GM18517 (cell line): ENCODE measurements around the gene JPT2.
"Not testable (repeated sequence)": the region's sequence is repeated elsewhere in the genome, so short reads cannot be mapped to it uniquely, and the experiment has no call there.

Source experiments
- ATAC-seq: cut with Tn5 transposase; IDR thresholded peaks from one replicate; pipeline ENCODE4 v1.9.1; 2021; ENCODE audit warnings: mild to moderate bottlenecking, moderate library complexity; ENCODE audit not compliant: unreplicated experiment

The JPT2 gene

GRCh38 chr16:1673424-1674151 lies 4.5 kb upstream of the JPT2 start:
- ATAC-seq: no peak

- ATAC-seq: no peak
These were observed 3.8 kb upstream of the JPT2 start for GRCh38 chr16:1674306-1674705.

GRCh38 chr16:1674751-1675664 lies 3.1 kb upstream of the JPT2 start:
- no peak for ATAC-seq

GRCh38 chr16:1676661-1677060 lies 1.4 kb upstream of the JPT2 start:
- ATAC-seq: no peak

GRCh38 chr16:1677339-1677738 lies 740 bp upstream of the JPT2 start:
- no peak for ATAC-seq

- peak; percentile 5 for ATAC-seq
These were observed 520 bp downstream of the JPT2 start for GRCh38 chr16:1678500-1679098.

- ATAC-seq: no peak
These were observed 2.3 kb downstream of the JPT2 start for GRCh38 chr16:1680361-1680760.

- no peak for ATAC-seq
These were observed 3.0 kb downstream of the JPT2 start for GRCh38 chr16:1681032-1681431.

- no peak for ATAC-seq
These were observed 9.6 kb downstream of the JPT2 start for GRCh38 chr16:1687427-1688316.

GRCh38 chr16:1688807-1689560 lies 10.9 kb downstream of the JPT2 start:
- no peak for ATAC-seq

- ATAC-seq: no peak
These were observed 11.8 kb downstream of the JPT2 start for GRCh38 chr16:1689853-1690252.

- ATAC-seq: no peak
These were observed 12.7 kb downstream of the JPT2 start for GRCh38 chr16:1690810-1691209.

- ATAC-seq: no peak
These were observed 13.2 kb downstream of the JPT2 start for GRCh38 chr16:1691276-1691675.

GRCh38 chr16:1691956-1692355 lies 13.9 kb downstream of the JPT2 start:
- no peak for ATAC-seq

GRCh38 chr16:1696863-1697262 lies 18.8 kb downstream of the JPT2 start:
- ATAC-seq: no peak

- no peak for ATAC-seq
These were observed 20.6 kb downstream of the JPT2 start for GRCh38 chr16:1698680-1699079.

GRCh38 chr16:1700246-1700645 lies 22.2 kb downstream of the JPT2 start:
- ATAC-seq: no peak

- no peak for ATAC-seq
These were observed 23.3 kb downstream of the JPT2 start for GRCh38 chr16:1701216-1701878.

GRCh38 chr16:1705324-1705687 lies 27.2 kb downstream of the JPT2 start:
- not testable (repeated sequence) for ATAC-seq
